ENCODE measurements around the gene PRDX5. TPM values are rescaled to one million over a fixed set of nuclear protein-coding genes. Genes with fewer than 3 reads are reported as not detected.
A peak's percentile ranks its signal among the peaks of the same experiment; 100 is the strongest.

Gene PRDX5
- total RNA-seq, 1 donor, result 245 TPM

GRCh38 chr11:64352995-64353714, 35.2 kb downstream of the PRDX5 start:
- Histone ChIP-seq H3K79me2 (ENCODE audit: insufficient read depth, low read length) (peaks cover under 1% of the 10 kb centered on the region), H4K20me1 (ENCODE audit: insufficient read depth, low read length) (no peaks in the 10 kb centered on the region), H3K27me3 (ENCODE audit: insufficient read depth, low read length) (no peaks in the 10 kb centered on the region), H3K9me3 (ENCODE audit: low read depth, low read length) (no peaks in the 10 kb centered on the region), H3K4me2 (ENCODE audit: insufficient read depth, low read length) (no peak overlapping the region), H3K4me1 (ENCODE audit: insufficient read depth, low read length) (peaks cover 11% of the 10 kb centered on the region), H2AFZ (ENCODE audit: low read length) (no peak overlapping the region), H3K4me3 (ENCODE audit: insufficient read depth, low read length) (no peak overlapping the region), H3K27ac (ENCODE audit: low read depth, low read length) (no peak overlapping the region), H3K36me3 (ENCODE audit: insufficient read depth, low read length) (no peaks in the 10 kb centered on the region)
- no peak for TF ChIP-seq CTCF (IDR thresholded peaks at IDR 0.05; ENCODE audit: extremely low read depth, low read depth, low read length)
- DNase-seq (ENCODE audit: insufficient read length, low spot score, missing footprints), result no peak

GRCh38 chr11:64353715-64354506, 36.0 kb downstream of the PRDX5 start:
- Histone ChIP-seq H3K79me2 (ENCODE audit: insufficient read depth, low read length) (peaks cover 3% of the 10 kb centered on the region), H4K20me1 (ENCODE audit: insufficient read depth, low read length) (no peaks in the 10 kb centered on the region), H3K4me3 (ENCODE audit: insufficient read depth, low read length) (no peak overlapping the region), H3K4me1 (ENCODE audit: insufficient read depth, low read length) (peaks cover 17% of the 10 kb centered on the region), H3K27ac (ENCODE audit: low read depth, low read length) (no peak overlapping the region), H3K27me3 (ENCODE audit: insufficient read depth, low read length) (no peaks in the 10 kb centered on the region), H2AFZ (ENCODE audit: low read length) (no peak overlapping the region), H3K9me3 (ENCODE audit: low read depth, low read length) (no peaks in the 10 kb centered on the region), H3K4me2 (ENCODE audit: insufficient read depth, low read length) (no peak overlapping the region), H3K36me3 (ENCODE audit: insufficient read depth, low read length) (no peaks in the 10 kb centered on the region)
- TF ChIP-seq CTCF (IDR thresholded peaks at IDR 0.05; ENCODE audit: extremely low read depth, low read depth, low read length), result no peak
- no peak for DNase-seq (ENCODE audit: insufficient read length, low spot score, missing footprints)

GRCh38 chr11:64355078-64355940, 37.4 kb downstream of the PRDX5 start:
- no peaks in the 10 kb centered on the region for H3K36me3 ChIP-seq (ENCODE audit: insufficient read depth, low read length)
- peaks cover 27% of the 10 kb centered on the region for H3K4me1 ChIP-seq (ENCODE audit: insufficient read depth, low read length)
- peak overlapping the region; percentile 67 for H3K4me3 ChIP-seq (ENCODE audit: insufficient read depth, low read length)
- peaks cover 5% of the 10 kb centered on the region for H4K20me1 ChIP-seq (ENCODE audit: insufficient read depth, low read length)
- peaks cover 16% of the 10 kb centered on the region for H3K79me2 ChIP-seq (ENCODE audit: insufficient read depth, low read length)
- no peaks in the 10 kb centered on the region for H3K27me3 ChIP-seq (ENCODE audit: insufficient read depth, low read length)
- peak; percentile 81 for TF ChIP-seq CTCF (IDR thresholded peaks at IDR 0.05; ENCODE audit: extremely low read depth, low read depth, low read length)
- H3K9me3 ChIP-seq (ENCODE audit: low read depth, low read length), result no peaks in the 10 kb centered on the region
- peak overlapping the region; percentile 27 for H3K27ac ChIP-seq (ENCODE audit: low read depth, low read length)
- H3K4me2 ChIP-seq (ENCODE audit: insufficient read depth, low read length), result peak overlapping the region; percentile 83
- DNase-seq (ENCODE audit: insufficient read length, low spot score, missing footprints), result peak; percentile 100
- peak overlapping the region; percentile 96 for H2AFZ ChIP-seq (ENCODE audit: low read length)
